ENCODE measurements around the gene UBXN2A.

Gene UBXN2A

DNA sequence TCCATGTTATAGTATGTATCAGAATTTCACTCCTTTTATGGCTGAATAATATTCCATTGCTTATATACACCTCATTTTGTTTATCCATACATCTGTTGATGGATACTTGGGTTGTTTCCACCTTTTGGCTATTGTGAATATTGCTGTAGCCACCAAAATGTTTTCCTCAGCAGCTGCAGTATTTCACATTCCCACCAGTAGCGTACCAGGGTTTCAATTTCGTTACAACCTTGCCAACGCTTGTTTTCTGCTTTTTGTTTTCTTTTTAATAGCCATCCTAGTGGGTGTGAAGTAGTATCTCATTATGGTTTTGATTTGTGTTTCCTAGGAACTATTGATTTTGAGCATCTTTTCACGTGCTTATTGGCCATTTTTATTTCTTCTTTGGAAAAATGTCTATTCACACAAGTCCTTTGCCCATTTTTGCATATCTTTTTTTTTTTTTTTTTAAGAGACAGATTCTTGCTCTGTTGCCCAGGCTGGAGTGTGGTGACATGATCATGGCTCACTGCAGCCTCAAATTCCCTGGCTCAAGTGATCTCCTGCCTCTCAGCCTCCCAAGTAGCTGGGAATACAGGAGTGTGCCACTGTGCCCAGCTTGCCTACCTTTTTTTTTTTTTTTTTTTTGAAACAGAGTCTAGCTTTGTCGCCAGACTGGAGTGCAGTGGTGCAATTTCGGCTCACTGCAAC is 14.2 kb downstream of the UBXN2A start:
- TF ChIP-seq, protein P1, sequence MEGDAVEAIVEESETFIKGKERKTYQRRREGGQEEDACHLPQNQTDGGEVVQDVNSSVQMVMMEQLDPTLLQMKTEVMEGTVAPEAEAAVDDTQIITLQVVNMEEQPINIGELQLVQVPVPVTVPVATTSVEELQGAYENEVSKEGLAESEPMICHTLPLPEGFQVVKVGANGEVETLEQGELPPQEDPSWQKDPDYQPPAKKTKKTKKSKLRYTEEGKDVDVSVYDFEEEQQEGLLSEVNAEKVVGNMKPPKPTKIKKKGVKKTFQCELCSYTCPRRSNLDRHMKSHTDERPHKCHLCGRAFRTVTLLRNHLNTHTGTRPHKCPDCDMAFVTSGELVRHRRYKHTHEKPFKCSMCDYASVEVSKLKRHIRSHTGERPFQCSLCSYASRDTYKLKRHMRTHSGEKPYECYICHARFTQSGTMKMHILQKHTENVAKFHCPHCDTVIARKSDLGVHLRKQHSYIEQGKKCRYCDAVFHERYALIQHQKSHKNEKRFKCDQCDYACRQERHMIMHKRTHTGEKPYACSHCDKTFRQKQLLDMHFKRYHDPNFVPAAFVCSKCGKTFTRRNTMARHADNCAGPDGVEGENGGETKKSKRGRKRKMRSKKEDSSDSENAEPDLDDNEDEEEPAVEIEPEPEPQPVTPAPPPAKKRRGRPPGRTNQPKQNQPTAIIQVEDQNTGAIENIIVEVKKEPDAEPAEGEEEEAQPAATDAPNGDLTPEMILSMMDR (IDR thresholded peaks at IDR 0.05; ENCODE audit: low read depth, low read length, missing control alignments): no peak
- no peak overlapping the region for H3K4me3 ChIP-seq (replicated peaks; ENCODE audit: low read depth, low read length)
- no peak for DNase-seq (ENCODE audit: extremely low read depth, low read depth)

DNA sequence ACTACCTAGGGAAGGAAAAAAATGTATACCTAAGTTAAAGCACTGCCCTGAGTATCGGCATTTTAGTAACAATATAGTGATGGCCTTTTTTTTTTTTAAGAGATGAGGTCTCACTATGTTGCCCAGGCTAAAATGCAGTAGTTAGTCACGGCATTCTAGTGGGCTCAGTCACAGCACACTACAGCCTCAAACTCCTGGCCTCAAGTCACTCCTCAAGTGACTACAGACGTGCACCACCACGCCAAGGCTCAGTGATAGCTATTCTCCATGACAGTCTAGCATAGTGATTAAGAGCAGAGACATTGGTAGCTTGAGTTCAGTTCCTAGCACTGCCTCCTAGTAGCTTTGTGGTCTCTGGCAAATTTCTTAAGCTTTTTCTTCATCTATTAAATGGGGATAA is 27.6 kb downstream of the UBXN2A start:
- no peak overlapping the region for H3K4me3 ChIP-seq (replicated peaks; ENCODE audit: low read depth, low read length)
- TF ChIP-seq, protein P1 (IDR thresholded peaks at IDR 0.05; ENCODE audit: low read depth, low read length, missing control alignments): no peak
- no peak for DNase-seq (ENCODE audit: extremely low read depth, low read depth)

DNA sequence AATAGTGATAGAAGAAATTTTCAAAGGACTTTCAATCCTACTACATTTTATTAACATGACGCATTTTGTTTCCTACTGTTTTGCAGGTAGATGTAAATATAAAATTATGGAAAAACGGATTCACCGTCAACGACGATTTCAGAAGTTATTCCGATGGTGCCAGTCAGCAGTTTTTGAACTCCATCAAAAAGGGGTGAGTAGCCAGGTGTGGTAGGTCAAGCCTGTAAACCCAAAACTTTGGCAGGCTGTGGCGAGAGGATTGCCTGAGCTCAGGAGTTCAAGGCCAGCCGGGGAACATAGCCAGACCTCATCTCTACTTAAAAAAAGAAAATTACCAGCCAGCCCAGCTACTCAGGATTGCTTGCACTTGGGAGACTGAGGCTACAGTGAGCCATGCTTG is 36.6 kb downstream of the UBXN2A start:
- TF ChIP-seq, protein P1 (IDR thresholded peaks at IDR 0.05; ENCODE audit: low read depth, low read length, missing control alignments): no peak
- no peak for DNase-seq (ENCODE audit: extremely low read depth, low read depth)
- H3K4me3 ChIP-seq (replicated peaks; ENCODE audit: low read depth, low read length): no peak overlapping the region

DNA sequence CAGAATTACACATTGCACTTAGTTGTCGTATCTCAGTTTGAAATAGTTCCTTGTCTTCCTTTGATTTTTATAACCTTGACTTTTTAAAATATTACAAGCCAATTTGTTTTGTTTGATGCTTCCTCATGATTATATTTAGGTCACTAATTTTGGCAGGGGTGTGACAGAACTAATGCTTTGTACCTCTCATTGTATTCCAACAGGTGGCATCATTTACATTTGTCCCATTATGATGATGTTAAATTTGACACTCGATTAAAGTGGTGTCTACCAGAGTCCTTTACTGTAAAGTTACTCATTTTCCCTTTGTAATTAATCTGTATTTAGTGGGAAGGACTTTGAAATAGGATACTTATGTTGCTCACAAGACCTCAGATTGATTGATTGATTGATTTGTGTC is 48.1 kb downstream of the UBXN2A start:
- no peak for DNase-seq (ENCODE audit: extremely low read depth, low read depth)
- TF ChIP-seq, protein P1 (IDR thresholded peaks at IDR 0.05; ENCODE audit: low read depth, low read length, missing control alignments): no peak
- no peak overlapping the region for H3K4me3 ChIP-seq (replicated peaks; ENCODE audit: low read depth, low read length)

DNA sequence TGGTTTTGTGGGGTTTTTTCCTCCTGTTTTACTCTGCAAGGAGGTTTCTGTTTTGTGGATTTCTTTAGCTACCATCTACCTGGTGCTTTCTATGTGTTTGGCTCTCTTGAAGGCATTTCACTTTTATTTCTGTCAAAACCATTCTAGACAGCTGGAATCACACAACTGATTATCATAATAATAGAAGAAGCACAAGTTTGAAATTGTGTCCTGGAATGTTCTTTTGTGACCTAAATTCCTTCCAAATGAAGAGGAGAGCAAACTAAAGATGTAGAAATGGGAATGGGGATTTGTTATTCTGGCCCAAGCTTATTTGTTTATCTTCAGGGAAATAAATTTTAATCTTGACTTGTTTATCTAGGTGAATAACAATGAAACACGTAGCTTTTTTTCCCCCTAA is 52.7 kb downstream of the UBXN2A start:
- TF ChIP-seq, protein P1 (IDR thresholded peaks at IDR 0.05; ENCODE audit: low read depth, low read length, missing control alignments): no peak
- H3K4me3 ChIP-seq (replicated peaks; ENCODE audit: low read depth, low read length): no peak overlapping the region
- no peak for DNase-seq (ENCODE audit: extremely low read depth, low read depth)

DNA sequence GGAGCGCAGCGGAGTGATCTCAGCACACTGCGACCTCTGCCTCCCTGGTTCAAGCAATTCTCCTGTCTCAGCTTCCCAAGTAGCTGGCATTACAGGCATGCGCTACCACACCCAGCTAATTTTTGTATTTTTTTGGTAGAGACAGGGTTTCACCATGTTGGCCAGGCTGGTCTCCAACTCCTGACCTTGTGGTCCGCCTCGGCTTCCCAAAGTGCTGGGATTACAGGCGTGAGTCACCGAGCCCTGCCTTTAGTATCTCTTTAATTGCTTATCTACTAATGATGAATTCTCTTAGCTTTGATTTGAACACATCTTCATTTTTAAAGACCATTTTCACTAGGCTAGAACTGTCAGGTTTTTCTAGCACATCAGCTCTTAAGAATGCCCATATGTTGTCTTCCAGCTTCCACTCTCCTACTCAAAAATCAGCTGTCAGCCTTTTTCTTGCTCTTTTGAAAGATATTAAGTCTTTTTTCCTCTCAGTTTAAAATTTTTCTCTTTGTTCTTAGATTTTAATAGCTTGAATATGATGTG is 53.5 kb downstream of the UBXN2A start:
- TF ChIP-seq, protein P1 (IDR thresholded peaks at IDR 0.05; ENCODE audit: low read depth, low read length, missing control alignments): no peak
- no peak overlapping the region for H3K4me3 ChIP-seq (replicated peaks; ENCODE audit: low read depth, low read length)
- DNase-seq (ENCODE audit: extremely low read depth, low read depth): no peak

DNA sequence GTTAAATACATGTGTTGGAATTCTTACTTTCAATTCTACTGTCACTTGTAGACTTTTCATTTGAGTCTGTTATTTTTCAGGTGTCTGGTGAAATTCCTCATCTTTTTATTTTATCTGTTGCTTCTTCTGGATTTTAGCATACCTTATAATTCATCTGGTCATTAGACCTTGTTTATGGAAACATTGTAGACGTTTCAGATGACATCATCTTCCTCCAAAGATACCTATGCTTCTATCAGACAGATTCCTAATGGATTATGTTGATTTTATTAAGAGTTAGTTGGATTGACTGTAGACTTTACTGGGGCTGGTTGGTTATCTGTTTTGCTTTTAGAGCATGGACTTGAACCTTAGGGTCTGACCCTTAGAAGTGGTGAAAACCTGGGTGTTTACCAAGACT is 54.3 kb downstream of the UBXN2A start:
- TF ChIP-seq, protein P1 (IDR thresholded peaks at IDR 0.05; ENCODE audit: low read depth, low read length, missing control alignments): no peak
- DNase-seq (ENCODE audit: extremely low read depth, low read depth): no peak
- H3K4me3 ChIP-seq (replicated peaks; ENCODE audit: low read depth, low read length): no peak overlapping the region
